ENCODE data around the gene CBX1. TPM values are rescaled to one million over a fixed set of nuclear protein-coding genes. Genes with fewer than 3 reads are reported as not detected.

CBX1 gene
- total and polyA plus RNA-seq, 12 donors = 13.2 to 56.3 (median 37.3) TPM

GRCh38 chr17:48132385-48132784 is 31.1 kb upstream of the CBX1 start:
- no peaks in the 10 kb centered on the region for H3K27me3 ChIP-seq
- H3K4me1 ChIP-seq (replicated peaks in 1 of 2) = no peaks in the 10 kb centered on the region
- peak overlapping the region in 1 of 5 donors; percentile 66 for H3K27ac ChIP-seq
- no peaks in the 10 kb centered on the region for H3K36me3 ChIP-seq (replicated peaks in 1 of 2)
- TF ChIP-seq CTCF (IDR thresholded peaks at IDR 0.05) = no peak
- TF ChIP-seq POLR2A (IDR thresholded peaks at IDR 0.05) = no peak
- peak in 2 of 7 donors; percentile 22 to 39 for DNase-seq
- 60 to 74% (median 64%) methylated on average over 5 of the region's 5 CpGs for WGBS, 4 donors
- H3K4me3 ChIP-seq = no peak overlapping the region
- intact Hi-C loops (cut with DNase I) = loop anchor here in 1 of 2 donors (5.0 kb wide), 1 partner anchor 105 kb away; no protein-coding TSS in a partner anchor
- H3K9me3 ChIP-seq (replicated peaks in 1 of 3) = no peaks in the 10 kb centered on the region

- H3K27me3 ChIP-seq = no peaks in the 10 kb centered on the region
- peak; percentile 68 to 87 (median 84) for TF ChIP-seq CTCF (IDR thresholded peaks at IDR 0.05)
- TF ChIP-seq POLR2A (IDR thresholded peaks at IDR 0.05) = no peak
- H3K27ac ChIP-seq = no peak overlapping the region
- peak; percentile 45 to 79 (median 65) for DNase-seq
- no peaks in the 10 kb centered on the region for H3K36me3 ChIP-seq (replicated peaks in 1 of 2)
- 34 to 48% (median 45%) methylated on average over 4 of the region's 4 CpGs for WGBS, 4 donors
- intact Hi-C loops (cut with DNase I) = loop anchor here in 1 of 2 donors (5.0 kb wide), 1 partner anchor 104 kb away; no protein-coding TSS in a partner anchor
- H3K4me3 ChIP-seq = no peak overlapping the region
- H3K4me1 ChIP-seq (replicated peaks in 1 of 2) = no peaks in the 10 kb centered on the region
- H3K9me3 ChIP-seq (replicated peaks in 1 of 3) = no peaks in the 10 kb centered on the region
These were observed 30.0 kb upstream of the CBX1 start for GRCh38 chr17:48131216-48131824.

GRCh38 chr17:48129981-48130380 is 28.7 kb upstream of the CBX1 start:
- no peak for TF ChIP-seq CTCF (IDR thresholded peaks at IDR 0.05)
- no peak overlapping the region for H3K4me3 ChIP-seq
- H3K9me3 ChIP-seq (replicated peaks in 1 of 3) = no peaks in the 10 kb centered on the region
- DNase-seq = no peak
- peak overlapping the region in 1 of 5 donors; percentile 1 for H3K27ac ChIP-seq
- intact Hi-C loops (cut with DNase I) = loop anchor here (5.0 kb wide), 3 partner anchors 48 to 103 kb away; no protein-coding TSS in a partner anchor
- 56 to 80% (median 60%) methylated on average over 5 of the region's 5 CpGs for WGBS, 4 donors
- no peaks in the 10 kb centered on the region for H3K36me3 ChIP-seq (replicated peaks in 1 of 2)
- H3K4me1 ChIP-seq (replicated peaks in 1 of 2) = no peaks in the 10 kb centered on the region
- no peaks in the 10 kb centered on the region for H3K27me3 ChIP-seq

- TF ChIP-seq CTCF (IDR thresholded peaks at IDR 0.05) = no peak
- TF ChIP-seq POLR2A (IDR thresholded peaks at IDR 0.05) = no peak
- intact Hi-C loops (cut with DNase I) = loop anchor here (5.0 kb wide), 3 partner anchors 46 to 101 kb away; no protein-coding TSS in a partner anchor
- no peaks in the 10 kb centered on the region for H3K4me1 ChIP-seq (replicated peaks in 1 of 2)
- H3K36me3 ChIP-seq (replicated peaks in 1 of 2) = peaks cover 0 to under 1% of the 10 kb centered on the region in 2 donors
- 31 to 44% (median 40%) methylated on average over 5 of the region's 5 CpGs for WGBS, 4 donors
- no peak overlapping the region for H3K4me3 ChIP-seq
- H3K9me3 ChIP-seq (replicated peaks in 1 of 3) = no peaks in the 10 kb centered on the region
- no peaks in the 10 kb centered on the region for H3K27me3 ChIP-seq
- H3K27ac ChIP-seq = no peak overlapping the region
- no peak for DNase-seq
These were observed 27.1 kb upstream of the CBX1 start for GRCh38 chr17:48128400-48128799.
